Measurements from ENCODE around the gene MSL1.

The MSL1 gene

DNA sequence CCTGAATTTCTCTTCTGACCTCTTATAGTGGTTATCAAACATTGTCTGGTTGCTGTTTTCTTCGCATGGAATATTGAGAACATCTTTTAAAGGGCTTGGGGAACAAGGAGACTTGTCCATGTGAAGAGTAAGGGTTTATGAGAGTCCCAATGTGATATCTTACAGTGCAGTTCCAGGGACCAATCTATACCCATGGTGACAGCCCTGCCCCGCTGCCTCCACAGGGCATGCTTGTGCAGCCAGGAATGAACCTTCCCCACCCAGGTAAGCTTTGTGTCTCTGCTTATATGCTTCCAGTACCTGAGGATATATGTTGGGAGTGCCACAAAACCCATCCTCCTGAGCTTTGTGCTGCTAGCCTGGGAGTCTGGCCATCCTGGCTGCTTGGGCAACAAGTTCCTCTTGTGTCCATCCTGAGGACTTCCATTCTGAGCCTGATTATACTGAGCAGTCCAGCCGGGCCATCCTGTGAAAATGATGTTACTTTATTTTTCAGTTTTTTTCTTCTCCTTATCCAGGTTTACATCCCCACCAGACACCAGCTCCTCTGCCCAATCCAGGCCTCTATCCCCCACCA, 46.0 kb downstream of the MSL1 start:
- no peak overlapping the region for H3K4me3 ChIP-seq (ENCODE audit: low read length)
- DNase-seq (ENCODE audit: low read depth) = no peak
- TF ChIP-seq, protein P1, sequence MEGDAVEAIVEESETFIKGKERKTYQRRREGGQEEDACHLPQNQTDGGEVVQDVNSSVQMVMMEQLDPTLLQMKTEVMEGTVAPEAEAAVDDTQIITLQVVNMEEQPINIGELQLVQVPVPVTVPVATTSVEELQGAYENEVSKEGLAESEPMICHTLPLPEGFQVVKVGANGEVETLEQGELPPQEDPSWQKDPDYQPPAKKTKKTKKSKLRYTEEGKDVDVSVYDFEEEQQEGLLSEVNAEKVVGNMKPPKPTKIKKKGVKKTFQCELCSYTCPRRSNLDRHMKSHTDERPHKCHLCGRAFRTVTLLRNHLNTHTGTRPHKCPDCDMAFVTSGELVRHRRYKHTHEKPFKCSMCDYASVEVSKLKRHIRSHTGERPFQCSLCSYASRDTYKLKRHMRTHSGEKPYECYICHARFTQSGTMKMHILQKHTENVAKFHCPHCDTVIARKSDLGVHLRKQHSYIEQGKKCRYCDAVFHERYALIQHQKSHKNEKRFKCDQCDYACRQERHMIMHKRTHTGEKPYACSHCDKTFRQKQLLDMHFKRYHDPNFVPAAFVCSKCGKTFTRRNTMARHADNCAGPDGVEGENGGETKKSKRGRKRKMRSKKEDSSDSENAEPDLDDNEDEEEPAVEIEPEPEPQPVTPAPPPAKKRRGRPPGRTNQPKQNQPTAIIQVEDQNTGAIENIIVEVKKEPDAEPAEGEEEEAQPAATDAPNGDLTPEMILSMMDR (conservative IDR thresholded peaks at IDR 0.05; ENCODE audit: low read depth, low read length) = no peak

- peak; percentile 48 for DNase-seq (ENCODE audit: low read depth)
- H3K4me3 ChIP-seq (ENCODE audit: low read length) = no peak overlapping the region
- TF ChIP-seq, protein P1 (conservative IDR thresholded peaks at IDR 0.05; ENCODE audit: low read depth, low read length) = peak; percentile 78
These were observed 46.6 kb downstream of the MSL1 start for GRCh38 chr17:40168262-40168832.

DNA sequence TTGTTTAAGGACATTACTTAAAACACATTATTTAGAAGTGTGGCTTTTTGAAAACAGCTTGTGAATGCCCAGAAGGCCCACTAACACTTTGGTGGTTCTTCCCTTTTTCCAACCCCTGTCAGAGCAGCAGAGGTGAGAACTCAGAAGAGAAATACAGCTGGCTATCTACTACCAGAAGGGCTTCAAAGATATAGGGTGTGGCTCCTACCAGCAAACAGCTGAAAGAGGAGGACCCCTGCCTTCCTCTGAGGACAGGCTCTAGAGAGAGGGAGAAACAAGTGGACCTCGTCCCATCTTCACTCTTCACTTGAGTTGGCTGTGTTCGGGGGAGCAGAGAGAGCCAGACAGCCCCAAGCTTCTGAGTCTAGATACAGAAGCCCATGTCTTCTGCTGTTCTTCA, 48.6 kb downstream of the MSL1 start:
- H3K4me3 ChIP-seq (ENCODE audit: low read length) = no peak overlapping the region
- DNase-seq (ENCODE audit: low read depth) = no peak
- TF ChIP-seq, protein P1 (conservative IDR thresholded peaks at IDR 0.05; ENCODE audit: low read depth, low read length) = no peak

DNA sequence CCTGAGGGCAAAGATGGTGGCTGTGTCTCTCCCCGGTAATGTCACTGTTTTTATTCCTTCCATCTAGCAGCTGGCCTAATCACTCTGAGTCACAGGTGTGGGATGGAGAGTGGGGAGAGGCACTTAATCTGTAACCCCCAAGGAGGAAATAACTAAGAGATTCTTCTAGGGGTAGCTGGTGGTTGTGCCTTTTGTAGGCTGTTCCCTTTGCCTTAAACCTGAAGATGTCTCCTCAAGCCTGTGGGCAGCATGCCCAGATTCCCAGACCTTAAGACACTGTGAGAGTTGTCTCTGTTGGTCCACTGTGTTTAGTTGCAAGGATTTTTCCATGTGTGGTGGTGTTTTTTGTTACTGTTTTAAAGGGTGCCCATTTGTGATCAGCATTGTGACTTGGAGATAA, 50.0 kb downstream of the MSL1 start:
- no peak overlapping the region for H3K4me3 ChIP-seq (ENCODE audit: low read length)
- no peak for DNase-seq (ENCODE audit: low read depth)
- TF ChIP-seq, protein P1 (conservative IDR thresholded peaks at IDR 0.05; ENCODE audit: low read depth, low read length) = no peak

- H3K4me3 ChIP-seq (ENCODE audit: low read length) = no peak overlapping the region
- TF ChIP-seq, protein P1 (conservative IDR thresholded peaks at IDR 0.05; ENCODE audit: low read depth, low read length) = no peak
- no peak for DNase-seq (ENCODE audit: low read depth)
These were observed 51.5 kb downstream of the MSL1 start for GRCh38 chr17:40173091-40173777.

GRCh38 chr17:40173778-40174135, 52.0 kb downstream of the MSL1 start:
- TF ChIP-seq, protein P1 (conservative IDR thresholded peaks at IDR 0.05; ENCODE audit: low read depth, low read length) = no peak
- no peak overlapping the region for H3K4me3 ChIP-seq (ENCODE audit: low read length)
- DNase-seq (ENCODE audit: low read depth) = no peak

- TF ChIP-seq, protein P1 (conservative IDR thresholded peaks at IDR 0.05; ENCODE audit: low read depth, low read length) = no peak
- no peak overlapping the region for H3K4me3 ChIP-seq (ENCODE audit: low read length)
- no peak for DNase-seq (ENCODE audit: low read depth)
These were observed 52.7 kb downstream of the MSL1 start for GRCh38 chr17:40174514-40174913.

All from retinal pigment epithelial cell (primary cell).